Upper lobe of left lung (tissue), 4 donors: ENCODE results near the gene APP.

Experiments used
- CTCF ChIP-seq, 6 experiments: fragments of 450-650 bp in 4 of 6; fragments of 200-600 bp in 2 of 6; sonication (generic) in 2 of 6; IDR thresholded peaks; one replicate each; pipeline ENCODE4 v1.5.1; 2016 to 2019; ENCODE audit warnings: antibody characterized with exemption in 6 of 6
- EP300 ChIP-seq, 4 donors: sonication (generic); formaldehyde crosslinking; IDR thresholded peaks; one replicate each; pipeline ENCODE4 v1.5.1; 2017; ENCODE audit warnings: antibody characterized with exemption in 4 of 4, control low read depth in 2 of 4
- POLR2A ChIP-seq, 4 donors: fragments of 450-650 bp; IDR thresholded peaks; one replicate each; pipeline ENCODE4 v1.5.1; 2016 to 2017; ENCODE audit warnings: antibody characterized with exemption in 4 of 4, mild to moderate bottlenecking in 2 of 4
- POLR2AphosphoS5 ChIP-seq, 2 donors: sonication (generic); formaldehyde crosslinking; IDR thresholded peaks; one replicate each; pipeline ENCODE4 v1.5.1; 2017; ENCODE audit warnings: antibody characterized with exemption in 2 of 2

GRCh38 chr21:26064506-26064905 is 106.1 kb downstream of the APP start:
- no peak for TF ChIP-seq POLR2A (IDR thresholded peaks at IDR 0.05)
- TF ChIP-seq POLR2AphosphoS5 (IDR thresholded peaks at IDR 0.05), result no peak
- no peak for TF ChIP-seq CTCF (IDR thresholded peaks at IDR 0.05)
- TF ChIP-seq EP300 (IDR thresholded peaks at IDR 0.05), result no peak
